SJCRH30 (cell line): ENCODE results near the gene CAPN10. TPM values are rescaled to one million over a fixed set of nuclear protein-coding genes. Genes with fewer than 3 reads are reported as not detected.
A peak's percentile ranks its signal among the peaks of the same experiment; 100 is the strongest.
"Not testable (repeated sequence)": the region's sequence is repeated elsewhere in the genome, so short reads cannot be mapped to it uniquely, and the experiment has no call there.

Source experiments
- DNase-seq, 2 experiments: peaks; one replicate each; pipeline ENCODE4 v3.0.0-alpha.2; 2015 to 2020
- H3K27ac ChIP-seq: fragments of 250-450 bp; sonication (Bioruptor Pico); 2 replicates; pipeline ENCODE4 v1.5.1; 2020; ENCODE audit warnings: mild to moderate bottlenecking, moderate library complexity
- H3K27me3 ChIP-seq: fragments of 250-450 bp; sonication (Bioruptor Pico); 2 replicates; pipeline ENCODE4 v1.5.1; 2020; ENCODE audit warnings: mild to moderate bottlenecking, moderate library complexity
- H3K36me3 ChIP-seq: fragments of 250-450 bp; sonication (Bioruptor Pico); 2 replicates; pipeline ENCODE4 v1.5.1; 2020; ENCODE audit warnings: mild to moderate bottlenecking, moderate library complexity
- H3K4me1 ChIP-seq: fragments of 250-450 bp; sonication (Bioruptor Pico); 2 replicates; pipeline ENCODE4 v1.5.1; 2020; ENCODE audit warnings: mild to moderate bottlenecking, moderate library complexity
- H3K4me3 ChIP-seq: fragments of 250-450 bp; sonication (Bioruptor Pico); 2 replicates; pipeline ENCODE4 v1.5.1; 2020; ENCODE audit warnings: mild to moderate bottlenecking, moderate library complexity
- H3K9me3 ChIP-seq: fragments of 250-450 bp; sonication (Bioruptor Pico); replicated peaks from 2 replicates; pipeline ENCODE4 v1.5.1; 2020; ENCODE audit warnings: mild to moderate bottlenecking, moderate library complexity
- total RNA-seq: library from RNA; depleted of rRNA; stranded (reverse); fragments of >200 nt; shearing (Covaris generic); gene quantifications from 2 replicates; pipeline ENCODE4 v1.2.3, GENCODE V29; 2014

CAPN10 gene
- total RNA-seq, 1 experiment from 2014 or later, result 27.4 TPM

GRCh38 chr2:240604939-240605716 lies 18.6 kb downstream of the CAPN10 start:
- no peak for DNase-seq

DNA sequence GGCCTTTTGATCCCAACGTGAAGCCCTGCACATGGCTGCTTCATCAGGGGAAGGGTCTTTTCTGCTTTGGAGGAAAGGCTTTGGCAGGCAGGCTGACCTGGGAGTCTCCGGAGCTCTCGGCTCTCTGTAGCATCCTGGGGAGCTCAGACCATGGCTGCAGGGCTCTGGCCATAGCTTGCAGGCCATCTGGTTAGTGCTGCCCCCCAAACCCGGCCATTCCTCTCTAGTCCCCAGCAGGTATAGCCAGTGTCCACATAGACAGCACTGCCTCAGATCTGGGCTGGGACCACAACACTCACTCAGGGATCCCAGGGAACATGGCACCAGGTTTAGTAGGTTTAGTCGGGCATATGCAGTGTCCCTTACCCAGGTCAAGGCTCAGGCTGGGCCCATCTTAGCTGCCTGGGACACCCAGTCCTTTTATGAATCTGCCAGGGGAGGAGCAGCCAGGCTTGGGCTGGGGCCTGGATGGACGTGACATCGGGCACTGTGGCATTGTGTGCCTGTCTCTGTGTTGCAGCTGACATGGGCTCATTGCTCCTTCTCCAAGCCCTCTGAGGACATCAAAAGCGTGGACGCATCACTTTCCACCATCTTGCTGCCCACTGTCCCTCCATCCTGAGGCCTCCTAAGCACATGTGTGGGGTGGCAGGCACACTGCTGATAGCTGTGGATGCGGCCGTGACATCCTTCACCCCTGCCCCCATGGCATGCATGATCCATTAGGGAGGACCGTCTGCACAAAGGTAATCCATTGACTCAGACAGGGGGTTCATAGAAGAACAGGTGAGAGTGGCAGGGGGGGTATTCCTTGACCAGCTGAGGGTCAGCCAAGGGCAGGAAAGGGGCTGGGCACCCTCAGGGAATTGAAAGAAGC lies 19.6 kb downstream of the CAPN10 start:
- Histone ChIP-seq H3K9me3 (no peaks in the 10 kb centered on the region), H3K27ac (no peak overlapping the region), H3K4me3 (no peak overlapping the region), H3K27me3 (no peaks in the 10 kb centered on the region), H3K36me3 (no peaks in the 10 kb centered on the region), H3K4me1 (no peaks in the 10 kb centered on the region; the same call in 1 of the 2 replicates)
- DNase-seq, result no peak

More at GRCh38 chr2:240604939-240605716, 18.6 kb downstream of the CAPN10 start:
- Histone ChIP-seq H3K9me3 (no peaks in the 10 kb centered on the region), H3K36me3 (no peaks in the 10 kb centered on the region), H3K27ac (no peak overlapping the region), H3K27me3 (no peaks in the 10 kb centered on the region), H3K4me3 (no peak overlapping the region), H3K4me1 (no peaks in the 10 kb centered on the region; the same call in 1 of the 2 replicates)

- Histone ChIP-seq H3K4me3 (no peak overlapping the region), H3K4me1 (peaks cover 16% of the 10 kb centered on the region), H3K36me3 (no peaks in the 10 kb centered on the region), H3K27ac (no peak overlapping the region), H3K27me3 (no peaks in the 10 kb centered on the region), H3K9me3 (no peaks in the 10 kb centered on the region)
- no peak for DNase-seq
Observed at GRCh38 chr2:240611601-240612210, 25.2 kb downstream of the CAPN10 start.

DNA sequence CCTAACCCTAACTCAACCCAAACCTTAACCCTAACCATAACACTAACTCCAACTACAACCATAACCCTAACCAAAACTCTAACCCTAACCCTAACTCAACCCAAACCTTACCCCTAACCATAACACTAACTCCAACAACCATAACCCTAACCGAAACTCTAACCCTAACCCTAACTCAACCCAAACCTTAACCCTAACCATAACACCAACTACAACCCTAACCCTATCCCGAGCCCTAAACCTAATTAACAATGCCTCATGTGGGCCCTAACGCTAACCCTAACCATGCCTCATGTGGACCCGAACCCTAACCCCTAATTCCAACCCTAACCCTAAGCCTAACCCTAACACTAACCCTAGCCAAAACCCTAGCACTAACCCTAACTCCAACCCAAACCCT lies 27.2 kb downstream of the CAPN10 start:
- no peak for DNase-seq
- Histone ChIP-seq H3K27me3 (no peaks in the 10 kb centered on the region), H3K27ac (no peak overlapping the region), H3K4me3 (no peak overlapping the region), H3K9me3 (no peaks in the 10 kb centered on the region; the same call in 1 of the 2 replicates), H3K4me1 (peaks cover 16% of the 10 kb centered on the region), H3K36me3 (no peaks in the 10 kb centered on the region)

DNA sequence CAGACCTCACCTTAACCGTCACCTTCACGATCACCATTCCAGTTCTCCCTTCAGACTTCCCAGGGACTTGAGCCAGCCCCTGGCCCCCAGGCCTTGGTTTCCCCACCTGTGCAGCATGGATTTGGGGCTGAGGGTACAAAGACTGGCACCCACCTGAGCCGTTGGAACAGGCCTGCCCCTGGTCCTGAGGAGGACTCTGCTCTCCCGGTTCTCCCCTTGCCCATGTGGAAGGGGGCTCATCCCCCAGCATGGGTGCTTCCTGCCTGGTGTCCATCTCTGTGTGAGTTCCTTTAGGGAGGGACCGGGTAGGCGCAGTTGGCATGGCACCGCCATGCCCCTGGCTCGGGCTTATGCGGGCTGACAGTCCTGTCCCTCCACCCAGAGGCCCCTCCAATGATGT lies 27.9 kb downstream of the CAPN10 start:
- H3K9me3 ChIP-seq, result no peaks in the 10 kb centered on the region; the same call in 1 of the 2 replicates
- H3K4me1 ChIP-seq, result peaks cover 16% of the 10 kb centered on the region
- no peak overlapping the region for H3K27ac ChIP-seq
- H3K36me3 ChIP-seq, result no peaks in the 10 kb centered on the region
- DNase-seq, result no peak
- H3K4me3 ChIP-seq, result no peak overlapping the region
- no peaks in the 10 kb centered on the region for H3K27me3 ChIP-seq

- no peak for DNase-seq
- no peaks in the 10 kb centered on the region for H3K27me3 ChIP-seq
- no peaks in the 10 kb centered on the region for H3K36me3 ChIP-seq
- no peak overlapping the region for H3K4me3 ChIP-seq
- H3K27ac ChIP-seq, result no peak overlapping the region
- peaks cover 16% of the 10 kb centered on the region for H3K4me1 ChIP-seq
- no peaks in the 10 kb centered on the region; the same call in 1 of the 2 replicates for H3K9me3 ChIP-seq
Observed at GRCh38 chr2:240615396-240615795, 28.9 kb downstream of the CAPN10 start.

- Histone ChIP-seq H3K27ac (no peak overlapping the region), H3K4me3 (no peak overlapping the region), H3K27me3 (no peaks in the 10 kb centered on the region), H3K4me1 (peaks cover 16% of the 10 kb centered on the region), H3K9me3 (no peaks in the 10 kb centered on the region; the same call in 1 of the 2 replicates), H3K36me3 (no peaks in the 10 kb centered on the region)
- DNase-seq, result peak; percentile 57 to 73
Observed at GRCh38 chr2:240615820-240616547, 29.4 kb downstream of the CAPN10 start.

GRCh38 chr2:240616860-240617666 lies 30.5 kb downstream of the CAPN10 start:
- H3K27me3 ChIP-seq, H3K9me3 ChIP-seq, H3K27ac ChIP-seq, DNase-seq, H3K4me3 ChIP-seq, H3K36me3 ChIP-seq: not testable (repeated sequence)
- peaks cover 16% of the 10 kb centered on the region for H3K4me1 ChIP-seq

DNA sequence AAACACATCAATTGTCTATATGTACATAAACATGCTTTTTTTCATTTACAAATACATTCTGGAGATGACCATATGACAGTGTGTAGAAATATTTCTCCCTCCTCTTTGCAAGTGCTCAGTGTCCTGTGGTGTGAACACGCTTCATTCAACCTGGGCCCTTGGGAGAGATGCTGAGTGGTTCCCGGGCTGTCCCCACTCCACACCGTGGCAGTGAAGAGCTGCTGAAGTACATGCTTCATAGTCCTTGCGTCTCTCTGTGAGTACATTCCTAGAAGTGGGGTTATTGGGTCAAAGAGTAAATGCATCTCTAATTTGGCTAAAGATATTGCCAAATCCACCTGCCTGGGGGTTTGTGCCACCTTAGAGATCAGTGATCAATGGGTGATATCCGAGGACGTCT lies 32.2 kb downstream of the CAPN10 start:
- Histone ChIP-seq H3K27ac (no peak overlapping the region), H3K36me3 (no peaks in the 10 kb centered on the region), H3K9me3 (no peaks in the 10 kb centered on the region; the same call in 1 of the 2 replicates), H3K4me1 (peaks cover 6% of the 10 kb centered on the region; the same call in 1 of the 2 replicates), H3K27me3 (peaks cover 16% of the 10 kb centered on the region; the same call in 1 of the 2 replicates), H3K4me3 (no peak overlapping the region)
- no peak for DNase-seq

DNA sequence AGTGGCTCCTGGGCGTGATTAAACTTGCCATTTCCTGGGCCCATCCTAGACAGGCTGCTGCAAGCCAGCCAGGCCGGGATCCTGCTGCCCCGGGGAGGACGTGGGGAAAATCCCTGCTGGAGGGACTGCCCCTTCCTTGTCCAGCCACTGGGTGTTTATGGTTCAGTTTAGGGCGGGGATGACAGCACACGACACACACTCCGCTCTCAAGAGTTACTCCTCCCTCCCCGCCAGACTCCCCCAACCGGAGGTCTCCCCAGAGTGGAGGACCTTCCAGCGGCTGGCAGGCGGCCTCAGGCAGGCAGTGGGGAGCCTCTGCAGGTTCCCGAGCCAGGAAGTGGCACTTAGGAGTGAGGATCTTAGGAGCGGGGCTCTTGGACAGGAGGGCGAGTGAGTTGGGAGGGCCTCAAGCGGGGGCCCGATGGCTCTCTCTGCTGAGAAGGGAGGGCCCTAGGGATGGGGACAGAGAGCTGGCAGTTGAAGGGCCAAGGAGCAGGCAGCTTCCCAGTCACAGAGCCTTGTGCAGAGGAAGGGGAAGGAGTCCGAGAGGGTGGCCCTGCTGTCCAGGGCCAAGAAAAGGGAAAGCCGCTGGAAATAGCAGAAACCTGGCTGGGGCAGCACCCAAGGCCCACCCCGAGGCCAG lies 33.1 kb downstream of the CAPN10 start:
- Histone ChIP-seq H3K4me3 (no peak overlapping the region), H3K27ac (no peak overlapping the region), H3K36me3 (no peaks in the 10 kb centered on the region), H3K27me3 (peaks cover 16% of the 10 kb centered on the region; the same call in 1 of the 2 replicates), H3K4me1 (peaks cover 6% of the 10 kb centered on the region; the same call in 1 of the 2 replicates), H3K9me3 (no peaks in the 10 kb centered on the region; the same call in 1 of the 2 replicates)
- no peak for DNase-seq

- no peak for DNase-seq
- Histone ChIP-seq H3K27me3 (peaks cover 16% of the 10 kb centered on the region; the same call in 1 of the 2 replicates), H3K4me1 (peaks cover 6% of the 10 kb centered on the region; the same call in 1 of the 2 replicates), H3K36me3 (no peaks in the 10 kb centered on the region), H3K9me3 (no peaks in the 10 kb centered on the region; the same call in 1 of the 2 replicates), H3K27ac (no peak overlapping the region), H3K4me3 (no peak overlapping the region)
Observed at GRCh38 chr2:240620149-240620731, 33.7 kb downstream of the CAPN10 start.

DNA sequence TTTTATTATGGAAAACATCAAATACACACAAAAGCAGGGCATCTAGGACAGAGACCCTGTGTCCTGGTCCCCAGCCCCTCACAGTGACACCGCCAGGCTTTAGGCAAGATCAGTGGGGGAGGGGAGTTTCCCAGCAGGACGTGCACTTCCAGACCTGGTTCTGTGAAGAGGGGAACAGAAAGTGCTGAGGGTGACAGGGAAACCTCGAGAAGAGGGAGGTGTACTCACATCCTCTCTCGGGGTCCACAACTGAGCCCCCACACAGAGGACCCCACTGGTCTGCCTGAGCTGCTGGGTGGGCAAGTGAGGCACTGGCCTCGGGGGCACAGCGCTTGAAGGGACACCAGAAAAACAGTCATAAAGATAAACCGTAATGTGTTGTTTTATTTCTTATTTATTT lies 34.3 kb downstream of the CAPN10 start:
- Histone ChIP-seq H3K27ac (no peak overlapping the region), H3K27me3 (peaks cover 16% of the 10 kb centered on the region; the same call in 1 of the 2 replicates), H3K4me1 (0 out of 2 replicates have a peak, but pooled peaks cover 4% of the 10 kb centered on the region)

DNA sequence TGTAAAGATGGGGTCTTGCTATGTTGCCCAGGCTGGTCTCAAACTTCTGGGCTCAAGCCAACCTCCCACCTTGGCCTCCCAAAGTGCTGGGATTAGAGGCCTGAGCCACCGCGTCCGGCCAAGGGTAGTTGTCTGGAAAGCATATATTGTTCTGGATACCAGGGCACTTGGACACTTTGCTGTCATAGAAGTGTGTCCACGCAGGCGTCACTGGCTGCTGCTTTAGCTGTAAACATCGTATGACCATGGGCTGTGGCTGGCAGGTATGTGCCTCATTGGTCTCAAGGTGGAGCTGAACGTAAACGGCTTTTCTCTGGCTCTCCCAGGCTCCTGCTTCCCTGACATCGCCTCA lies 35.5 kb downstream of the CAPN10 start:
- Histone ChIP-seq H3K9me3 (no peaks in the 10 kb centered on the region; the same call in 1 of the 2 replicates), H3K4me1 (no peaks in the 10 kb centered on the region), H3K4me3 (no peak overlapping the region), H3K27me3 (peaks cover 16% of the 10 kb centered on the region; the same call in 1 of the 2 replicates), H3K36me3 (no peaks in the 10 kb centered on the region), H3K27ac (no peak overlapping the region)
- DNase-seq, result no peak

More for the DNA sequence above, 34.3 kb downstream of the CAPN10 start:
- no peak for DNase-seq
- Histone ChIP-seq H3K9me3 (no peaks in the 10 kb centered on the region; the same call in 1 of the 2 replicates), H3K36me3 (no peaks in the 10 kb centered on the region), H3K4me3 (no peak overlapping the region)
